ENCODE measurements around the gene CASQ2.
"Not testable (repeated sequence)": the region's sequence is repeated elsewhere in the genome, so short reads cannot be mapped to it uniquely, and the experiment has no call there.

Gene CASQ2

DNA sequence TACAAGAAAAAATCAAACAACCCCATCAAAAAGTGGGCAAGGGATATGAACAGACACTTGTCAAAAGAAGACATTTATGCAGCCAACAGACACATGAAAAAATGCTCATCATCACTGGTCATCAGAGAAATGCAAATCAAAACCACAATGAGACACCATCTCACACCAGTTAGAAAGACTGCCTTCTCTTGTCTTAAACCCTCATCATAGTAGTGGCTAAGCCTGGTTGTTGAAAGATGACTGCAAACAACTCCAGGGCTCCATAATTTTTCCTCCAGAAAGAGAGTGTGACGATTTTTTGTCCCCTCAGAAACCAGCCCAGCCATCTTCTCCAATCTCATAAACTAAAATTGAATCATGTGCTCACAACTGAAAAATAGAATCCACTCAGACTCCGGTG lies 12.1 kb upstream of the CASQ2 start:
- DNase-seq: not testable (repeated sequence)

DNA sequence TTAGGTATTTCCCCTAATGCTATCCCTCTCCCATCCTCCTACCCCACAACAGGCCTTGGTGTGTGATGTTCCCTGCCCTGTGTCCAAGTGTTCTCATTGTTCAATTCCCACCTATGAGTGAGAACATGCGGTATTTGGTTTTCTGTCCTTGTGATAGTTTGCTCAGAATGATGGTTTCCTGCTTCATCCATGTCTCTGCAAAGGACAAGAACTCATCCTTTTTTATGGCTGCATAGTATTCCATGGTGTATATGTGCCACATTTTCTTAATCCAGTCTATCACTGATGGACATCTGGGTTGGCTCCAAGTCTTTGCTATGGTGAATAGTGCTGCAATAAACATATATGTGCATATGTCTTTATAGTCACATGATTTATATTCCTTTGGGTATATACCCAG lies 10.6 kb upstream of the CASQ2 start:
- DNase-seq: not testable (repeated sequence)

DNA sequence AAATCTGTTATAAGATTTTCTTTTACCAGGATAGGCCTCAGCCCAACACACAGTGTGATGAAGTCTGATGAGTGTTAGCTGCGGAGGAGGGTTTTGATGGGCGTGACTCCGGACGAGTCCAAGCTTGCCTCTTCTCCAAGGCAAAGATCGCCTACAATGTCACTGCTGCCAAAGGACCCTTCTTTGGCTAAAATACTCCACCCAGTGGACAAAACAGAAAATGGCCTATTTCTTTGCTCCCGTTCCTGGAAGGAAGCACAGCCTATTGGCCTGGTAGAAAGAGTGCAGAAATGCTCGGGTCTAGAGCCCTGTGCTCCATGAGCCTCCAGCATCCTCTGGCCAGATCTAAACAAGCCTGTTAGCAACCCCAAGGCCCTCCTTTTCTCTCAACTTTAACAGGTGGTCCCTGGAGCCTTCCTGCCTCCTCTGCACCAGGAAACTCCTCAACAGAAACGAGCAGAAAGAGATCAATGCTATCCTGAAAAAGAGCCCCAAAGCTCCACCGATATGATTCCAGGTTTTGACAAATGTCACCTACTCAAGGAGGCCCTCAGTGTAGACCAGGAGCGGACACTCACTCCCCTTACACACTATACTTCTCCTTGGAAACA lies 3.4 kb upstream of the CASQ2 start:
- peak; percentile 86 for DNase-seq

DNA sequence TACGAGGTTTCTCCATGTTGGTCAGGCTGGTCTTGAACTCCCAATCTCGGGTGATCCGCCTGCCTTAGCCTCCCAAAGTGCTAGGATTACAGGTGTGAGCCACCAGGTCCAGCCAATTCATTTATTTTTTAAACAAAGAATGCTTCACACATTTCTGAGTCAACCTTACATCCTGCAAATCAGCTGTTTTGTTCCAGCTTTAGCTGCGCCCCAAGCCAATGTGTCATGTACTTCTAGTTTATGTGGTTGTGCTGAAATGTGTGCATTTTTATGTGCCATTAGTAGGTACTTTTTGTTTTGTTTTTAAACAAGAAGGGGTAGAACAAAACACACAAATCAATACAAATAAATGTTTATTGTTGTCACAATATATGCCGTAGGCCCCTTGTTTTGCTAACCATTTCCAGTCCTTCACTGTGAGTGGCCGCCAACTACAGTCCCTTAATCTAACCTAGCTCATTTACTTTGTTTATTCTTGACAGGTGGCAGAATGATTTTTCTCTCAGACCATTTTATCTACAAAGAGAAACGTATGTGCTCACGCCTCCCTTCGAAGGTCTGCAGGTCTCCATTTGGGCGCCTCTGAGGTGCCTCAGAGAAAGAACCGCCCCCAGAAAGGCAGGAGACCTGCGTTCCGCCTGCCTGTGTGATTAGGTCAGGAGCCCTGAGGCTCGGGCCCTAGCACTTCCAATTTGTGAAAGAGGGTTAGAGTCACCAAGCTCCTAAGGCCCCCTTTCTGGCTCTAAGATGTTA lies 2.8 kb upstream of the CASQ2 start:
- no peak for DNase-seq

DNA sequence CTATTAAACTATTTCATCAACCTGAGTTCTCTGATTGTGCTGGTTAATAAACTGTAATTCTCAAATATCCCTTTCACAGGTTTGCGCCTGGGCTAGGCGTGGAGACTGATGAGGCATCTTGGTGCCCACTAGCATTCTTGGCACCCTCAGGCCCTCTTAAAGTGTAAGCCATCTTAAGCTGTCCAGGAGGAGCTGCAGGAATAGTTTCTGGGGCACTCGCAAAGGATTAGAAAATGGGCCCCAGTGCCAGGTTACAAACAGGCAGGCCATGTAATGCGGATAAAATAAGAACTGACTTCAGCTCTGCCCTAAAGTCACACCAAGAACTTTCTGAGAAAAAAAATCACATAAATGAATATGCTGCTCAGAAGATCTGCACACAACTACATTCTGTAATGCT lies 1.1 kb downstream of the CASQ2 start:
- no peak for DNase-seq

DNA sequence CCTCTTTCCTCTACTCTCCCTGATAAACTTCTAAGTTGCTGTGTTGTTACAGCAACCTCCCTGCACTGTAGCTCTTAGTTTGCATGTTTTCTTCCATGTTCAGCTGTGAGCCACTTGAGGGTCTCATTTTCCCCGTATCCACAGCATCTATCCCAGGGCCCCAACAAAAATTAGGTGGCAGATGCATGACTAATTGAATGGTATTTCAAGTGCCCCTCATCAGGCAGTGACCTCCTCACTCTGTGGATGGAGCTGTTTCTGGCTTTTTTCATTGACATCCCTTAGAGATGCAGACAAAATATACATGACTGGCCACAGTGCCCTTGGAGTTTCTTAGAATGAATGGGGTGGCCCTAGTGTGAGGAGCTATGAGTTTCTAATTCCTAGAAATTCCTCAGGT lies 3.4 kb downstream of the CASQ2 start:
- no peak for DNase-seq

DNA sequence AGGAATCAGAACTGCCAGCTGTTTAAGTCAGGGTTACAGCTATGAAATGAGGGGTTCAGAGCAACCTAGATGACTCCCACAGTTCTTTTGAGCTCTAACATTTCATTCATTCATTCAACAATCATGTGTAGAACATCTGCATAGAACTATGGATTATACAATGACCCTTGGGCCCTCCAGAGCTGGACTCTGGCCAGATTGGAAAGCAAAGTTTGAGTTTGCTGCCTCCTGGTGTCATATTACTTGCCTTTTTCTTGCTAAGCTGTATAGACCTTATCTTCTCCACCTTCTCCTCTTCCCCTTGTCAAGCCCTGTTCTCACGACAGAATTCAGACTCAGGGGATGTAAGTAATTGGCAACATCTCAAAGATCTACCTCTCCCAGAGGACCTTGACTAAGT lies 4.0 kb downstream of the CASQ2 start:
- DNase-seq: peak; percentile 25

DNA sequence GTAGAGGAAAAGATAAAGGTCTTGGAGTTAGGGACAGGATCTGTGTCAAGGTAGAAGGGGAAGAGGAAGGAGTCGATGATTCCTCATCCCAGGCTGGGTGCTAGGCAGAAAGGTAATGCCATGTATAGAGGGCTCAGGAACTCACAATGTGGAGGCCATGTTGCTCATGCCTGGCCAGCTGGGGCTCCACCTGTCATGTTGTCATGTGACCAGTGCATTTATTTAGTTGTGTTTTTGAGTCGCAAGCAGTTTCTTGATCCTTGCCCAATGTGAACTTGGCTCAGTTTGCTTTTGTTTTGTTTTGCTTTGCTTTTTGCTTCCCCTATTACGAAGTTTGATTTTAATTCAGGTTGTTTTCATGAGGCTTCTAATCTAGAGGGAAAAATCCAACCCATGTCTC lies 5.7 kb downstream of the CASQ2 start:
- DNase-seq: no peak

DNA sequence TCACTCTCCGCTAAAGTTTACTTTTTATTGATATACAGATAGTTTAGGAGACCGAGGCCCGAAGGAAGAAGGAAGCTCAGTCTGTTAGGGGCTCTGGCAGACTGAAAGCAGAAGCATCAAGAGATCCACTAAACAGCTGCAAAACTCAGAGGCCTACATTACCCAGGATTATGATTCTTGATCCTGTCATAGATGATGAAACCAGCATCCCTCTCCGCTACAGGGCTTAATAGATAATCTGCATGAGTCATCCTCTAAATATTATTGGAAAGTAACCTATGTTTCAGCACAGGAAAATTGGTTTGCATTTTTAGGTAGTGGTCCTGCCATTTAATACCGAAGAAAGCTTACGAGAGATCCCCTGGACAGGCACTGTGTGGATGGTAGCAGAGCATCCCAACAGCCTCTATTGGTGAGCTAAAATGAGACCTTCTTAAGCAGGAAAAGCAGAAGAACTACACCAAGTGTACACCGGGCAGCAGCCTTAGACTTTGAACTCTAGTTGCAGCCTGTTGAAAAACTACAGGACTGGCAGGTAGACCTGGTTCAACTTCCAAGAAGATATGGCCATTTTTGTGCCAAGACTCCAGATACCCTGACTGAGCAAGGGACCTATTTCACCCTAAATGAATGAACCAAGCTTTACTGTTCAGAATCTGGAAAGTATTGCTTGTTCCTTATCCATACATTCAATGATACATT lies 6.8 kb downstream of the CASQ2 start:
- no peak for DNase-seq

DNA sequence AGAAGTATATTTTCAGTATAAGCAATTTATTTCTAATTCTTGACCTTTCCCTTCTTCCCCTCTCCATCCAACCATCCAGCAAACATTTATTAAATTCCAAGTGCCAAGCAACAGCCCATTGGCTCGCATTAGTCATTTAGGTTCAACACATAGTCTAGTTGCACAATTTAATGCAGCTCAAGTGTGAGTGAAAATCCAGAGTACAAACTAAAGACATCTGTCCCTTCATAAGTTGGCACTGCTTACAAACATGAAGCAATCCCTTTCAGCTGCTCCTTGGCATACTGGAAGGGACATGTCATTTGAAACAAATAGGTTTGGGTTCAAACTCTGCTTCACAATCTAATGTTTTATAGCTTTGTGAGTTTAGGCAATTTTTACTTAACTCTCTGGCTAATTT lies 10.7 kb downstream of the CASQ2 start:
- DNase-seq: no peak

DNA sequence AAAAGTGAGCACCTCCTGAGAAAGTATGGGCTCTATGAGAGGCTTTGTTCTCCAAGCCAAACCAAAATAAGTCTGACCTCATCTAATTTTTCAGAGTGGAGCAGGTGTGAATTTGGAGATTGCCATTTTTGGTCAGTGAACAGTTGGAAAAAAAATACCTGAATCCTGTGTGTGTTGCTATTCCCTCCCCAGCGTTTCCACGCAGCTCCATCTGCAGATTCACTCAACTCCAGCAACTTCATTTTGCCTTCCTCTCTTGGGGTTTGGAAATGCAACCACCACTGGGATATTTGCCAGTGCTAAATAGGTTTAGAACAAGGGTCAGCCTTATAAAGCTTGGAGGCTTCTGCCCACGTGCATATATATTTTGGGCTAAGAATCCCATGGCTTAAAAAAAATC lies 11.2 kb downstream of the CASQ2 start:
- no peak for DNase-seq

DNA sequence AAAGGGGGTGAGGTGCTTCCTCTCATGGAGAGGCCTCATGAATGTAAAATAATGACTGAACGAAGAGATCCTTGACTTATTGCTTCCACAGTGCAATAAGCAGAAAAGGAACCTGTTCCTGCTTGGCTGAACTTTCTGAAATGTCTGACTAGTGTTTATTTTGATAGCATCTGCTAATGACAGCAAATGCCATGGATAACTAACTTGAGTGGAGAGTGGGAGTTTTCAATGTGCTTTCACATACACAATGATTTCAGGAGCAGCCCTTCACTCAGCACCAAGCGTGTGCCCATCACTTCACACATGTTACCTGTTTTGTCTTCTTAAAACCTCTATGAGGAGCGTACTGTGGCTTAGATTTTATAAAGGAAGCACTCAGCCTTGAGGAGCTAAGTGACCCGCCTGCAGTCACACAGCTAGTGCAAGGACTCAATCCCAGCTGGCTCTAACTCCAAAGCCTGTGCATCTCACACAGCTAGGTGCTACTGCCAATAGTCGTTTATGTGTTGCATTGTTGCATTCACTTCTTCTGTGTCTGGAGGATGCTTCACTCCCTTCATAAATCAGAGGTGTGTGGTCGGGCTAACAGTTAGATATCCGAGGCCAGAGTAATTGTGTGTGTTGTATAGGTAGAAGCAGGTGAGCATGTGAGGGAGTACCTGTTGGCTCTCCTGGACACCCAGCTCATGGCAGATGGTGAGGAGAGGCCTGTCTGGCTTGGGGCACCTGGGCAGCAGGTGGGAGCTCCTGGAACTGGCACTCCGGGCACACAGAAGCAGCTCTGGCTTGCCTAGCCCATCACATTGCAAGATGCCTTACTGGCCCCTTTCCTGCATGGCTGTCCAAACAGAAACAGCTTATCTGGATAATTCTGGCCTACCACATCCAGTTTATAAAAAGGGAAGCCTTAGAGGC lies 12.8 kb downstream of the CASQ2 start:
- DNase-seq: peak; percentile 57

DNA sequence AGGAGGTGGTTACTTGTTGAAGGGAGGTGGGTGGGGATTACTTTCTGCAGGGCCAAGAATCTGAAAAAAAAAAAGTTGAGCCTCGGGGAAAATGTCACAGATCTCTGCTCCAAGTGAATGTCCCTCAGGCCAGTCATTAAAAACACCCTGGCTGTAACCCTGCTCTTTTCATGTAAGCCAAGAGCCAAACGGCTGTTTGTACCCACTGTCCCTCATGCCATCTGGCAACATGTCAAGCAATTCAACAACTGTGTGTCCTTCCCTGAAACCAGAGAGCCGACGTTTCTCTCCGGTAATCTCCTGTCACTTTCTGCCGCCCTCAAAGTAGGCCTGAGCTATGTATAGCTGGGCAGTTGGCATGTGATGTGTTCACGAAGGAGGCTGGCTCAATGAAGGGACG lies 14.7 kb downstream of the CASQ2 start:
- DNase-seq: no peak

DNA sequence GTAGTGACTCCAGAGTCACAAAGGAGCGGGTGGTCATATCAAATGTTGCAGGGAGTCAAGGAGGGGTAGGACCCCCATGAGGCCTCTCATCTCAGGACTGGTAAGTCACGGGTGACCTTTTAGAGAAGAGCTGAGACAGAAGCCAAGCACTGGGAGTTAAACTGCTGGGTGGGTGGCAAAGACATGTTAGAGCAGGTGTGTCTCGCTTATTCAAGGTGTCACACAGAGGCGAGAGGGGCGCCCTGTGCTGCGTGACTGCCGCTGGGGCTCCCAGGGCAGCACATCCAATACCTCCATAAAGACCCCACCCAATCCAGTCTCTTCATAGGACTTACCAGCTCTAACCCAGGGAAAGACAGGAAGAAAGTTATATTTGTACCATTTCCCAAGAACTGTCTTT lies 15.2 kb downstream of the CASQ2 start:
- DNase-seq: no peak

DNA sequence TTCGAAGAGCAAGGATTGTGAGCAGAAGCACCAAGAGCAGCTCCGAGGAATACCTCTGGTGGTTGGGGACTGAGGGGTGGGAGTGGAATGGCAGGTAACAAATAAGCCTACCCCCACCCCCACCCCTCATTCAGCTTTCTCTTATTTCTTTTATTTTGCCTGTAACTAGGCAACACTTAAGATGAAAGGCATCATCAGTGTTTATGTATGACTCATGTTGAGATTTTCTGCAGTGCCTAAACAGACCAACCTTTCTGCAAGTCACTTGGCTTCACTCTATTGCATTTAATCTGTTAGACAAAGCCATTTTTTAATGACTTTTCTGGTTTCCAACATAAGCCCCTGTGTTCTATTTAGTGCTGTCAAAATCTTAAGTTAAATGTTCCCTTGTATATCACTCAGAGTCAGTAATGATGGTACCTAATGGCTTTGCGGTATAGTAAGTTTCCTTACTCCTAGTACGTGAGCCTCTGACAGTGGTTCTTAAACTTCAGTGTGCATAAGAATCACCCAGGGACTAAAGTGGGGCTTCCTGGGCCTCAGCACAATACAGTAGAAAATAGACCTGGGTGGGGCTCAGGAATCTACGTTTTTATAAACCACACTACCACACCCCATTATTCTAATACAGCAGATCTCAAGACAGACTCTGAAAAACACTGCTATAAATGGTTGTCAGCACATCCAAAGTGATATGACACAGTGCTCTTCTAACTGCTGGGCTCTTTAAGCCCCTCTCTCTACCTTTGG lies 19.9 kb downstream of the CASQ2 start:
- DNase-seq: peak; percentile 79

DNA sequence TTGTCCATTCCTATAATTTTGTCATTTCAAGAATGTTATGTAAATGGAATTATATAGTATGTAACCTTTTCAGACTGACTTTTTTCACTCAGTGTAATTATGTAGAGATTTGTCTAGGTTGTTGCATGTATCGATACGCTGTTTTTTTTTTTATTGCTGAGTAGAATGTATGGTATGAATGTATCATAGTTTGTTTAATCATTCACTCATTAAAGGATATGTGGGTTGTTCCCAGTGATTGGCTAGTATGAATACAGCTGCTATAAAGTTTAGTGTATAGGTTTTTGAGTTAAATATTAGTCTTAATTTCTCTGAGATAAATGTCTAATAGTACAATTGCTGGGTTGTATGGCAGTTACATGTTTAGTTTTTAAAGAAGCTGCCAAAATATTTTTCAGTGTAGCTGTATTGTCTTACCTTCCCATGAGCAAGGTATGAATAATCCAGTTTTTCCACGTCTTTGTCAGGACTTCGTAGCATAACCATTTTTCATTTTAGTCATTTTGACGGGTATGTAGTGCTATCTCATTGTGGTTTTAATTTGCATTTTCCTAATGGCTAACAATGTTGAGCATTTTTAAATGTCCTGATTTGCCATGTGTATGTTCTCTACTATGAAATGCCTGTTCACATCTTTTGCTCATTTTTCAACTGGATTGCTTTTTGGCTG lies 22.4 kb downstream of the CASQ2 start:
- no peak for DNase-seq

DNA sequence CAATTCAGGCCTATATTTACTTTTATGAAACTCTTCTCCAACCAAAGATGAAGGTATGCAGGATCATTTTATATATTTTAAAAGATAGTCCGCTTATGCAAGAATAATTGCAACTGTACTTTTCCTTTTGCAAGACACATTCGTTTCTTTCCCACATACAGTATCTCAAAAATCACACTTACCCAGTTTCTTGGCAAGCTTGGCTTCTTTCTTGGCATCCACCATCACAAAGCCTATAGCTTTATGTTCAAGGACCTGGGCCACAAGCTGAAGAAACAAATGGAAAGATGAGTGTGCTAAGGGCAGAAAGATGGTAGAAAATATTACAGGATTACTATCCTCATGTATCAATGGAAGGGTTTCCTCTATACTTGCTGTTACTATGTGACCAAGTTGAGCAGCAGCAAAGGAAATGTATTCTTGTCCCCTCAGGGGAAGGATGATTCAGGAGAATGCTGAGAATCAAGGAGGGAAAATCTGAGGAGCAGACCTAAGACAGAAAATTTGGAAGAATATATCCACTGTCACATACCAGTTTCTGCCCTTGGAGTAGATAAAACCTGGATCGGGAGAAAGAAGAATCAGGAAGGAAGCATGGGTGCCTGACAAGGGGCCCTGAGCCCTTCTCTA lies 23.8 kb downstream of the CASQ2 start:
- no peak for DNase-seq

DNA sequence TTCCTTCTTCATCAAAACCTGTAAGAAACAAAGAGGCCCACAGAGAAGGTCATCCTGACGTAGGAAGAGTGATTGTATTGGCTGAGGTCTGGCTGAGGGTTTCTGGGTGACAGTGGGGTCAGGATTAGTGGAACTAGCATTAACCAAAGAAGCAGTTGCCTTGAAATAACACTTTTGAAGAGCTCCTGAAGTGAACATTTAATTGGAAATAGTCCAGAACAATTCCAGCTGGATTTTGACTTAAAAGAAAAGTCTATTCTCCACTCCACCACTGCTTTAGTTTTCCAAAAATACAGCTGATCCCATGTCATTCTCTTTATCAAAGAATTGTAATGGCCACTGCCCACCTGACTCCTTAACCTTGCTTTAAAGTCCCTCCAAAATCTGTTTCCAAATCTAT lies 27.7 kb downstream of the CASQ2 start:
- DNase-seq: no peak

DNA sequence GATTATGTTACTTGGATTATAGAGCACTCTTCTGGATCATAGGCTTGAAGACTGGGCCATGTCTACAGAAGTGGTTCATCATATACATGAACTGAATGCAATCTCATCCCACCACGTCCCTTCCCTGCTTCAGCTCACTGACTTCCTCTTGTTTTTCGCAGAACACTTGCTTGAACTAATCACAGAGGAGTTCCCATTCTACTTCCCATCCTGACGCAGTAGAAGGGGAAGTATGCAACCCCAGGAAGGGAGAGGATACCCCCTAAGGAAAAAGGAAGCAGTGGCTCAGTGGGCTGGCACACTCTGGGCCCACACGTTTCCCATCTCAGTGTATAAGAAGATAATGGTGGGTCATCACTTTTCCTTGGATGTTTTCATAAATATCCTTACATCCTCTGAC lies 36.2 kb downstream of the CASQ2 start:
- no peak for DNase-seq

DNA sequence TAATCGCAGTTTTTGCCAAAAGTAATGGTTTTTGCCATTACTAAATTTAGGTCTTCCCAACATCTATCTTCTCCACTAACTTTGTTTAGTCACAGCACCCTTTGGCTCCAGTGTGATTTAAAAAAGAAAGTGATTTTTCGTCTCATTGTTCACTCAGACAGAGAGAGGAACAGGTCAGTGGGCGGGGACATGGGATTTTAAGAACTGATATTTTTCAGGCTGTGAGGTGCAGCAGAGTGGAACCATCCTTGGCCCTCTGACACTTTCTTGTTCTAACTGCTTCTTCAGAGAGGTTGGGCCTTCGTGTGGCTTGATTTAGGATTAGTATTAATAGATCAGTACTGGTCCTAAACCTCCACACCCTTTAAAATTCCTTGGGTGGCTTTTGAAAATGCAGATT lies 38.8 kb downstream of the CASQ2 start:
- DNase-seq: no peak

DNA sequence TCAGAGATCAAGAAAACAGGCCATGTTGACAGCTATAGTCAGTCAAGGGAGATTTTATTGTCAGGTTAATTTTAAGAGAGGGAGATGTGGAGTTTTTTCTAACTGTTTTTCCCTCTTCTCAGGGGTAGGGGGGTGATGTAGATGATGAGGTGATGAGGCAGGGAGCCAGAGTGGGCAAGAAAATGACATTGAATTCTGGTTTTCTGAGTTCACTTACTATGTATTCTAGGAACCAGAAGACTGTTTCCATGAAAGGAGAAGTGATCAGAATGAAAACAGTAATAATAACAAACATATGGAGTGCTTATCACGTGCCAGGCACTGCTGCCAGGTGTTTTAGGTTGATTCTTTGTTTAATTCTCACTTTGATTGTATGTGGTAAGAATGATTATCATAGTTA lies 40.2 kb downstream of the CASQ2 start:
- no peak for DNase-seq

Measured in kidney glomerular epithelial cell (primary cell).